Parathyroid adenoma (tissue), 2 donors: ENCODE data around the gene DNM3.
"Not testable (repeated sequence)": the region's sequence is repeated elsewhere in the genome, so short reads cannot be mapped to it uniquely, and the experiment has no call there.

ENCODE experiments used
- H2AFZ ChIP-seq: fragments of 300-600 bp; sonication (generic); one replicate; pipeline ENCODE4 v1.7.0; 2017; ENCODE audit warnings: antibody characterized with exemption, mild to moderate bottlenecking
- H3K27ac ChIP-seq: fragments of 300-600 bp; sonication (generic); one replicate; pipeline ENCODE4 v1.7.0; 2017
- H3K27me3 ChIP-seq: fragments of 300-600 bp; sonication (generic); one replicate; pipeline ENCODE4 v1.7.0; 2017; ENCODE audit warnings: low read length; ENCODE audit not compliant: control insufficient read depth, insufficient read depth
- H3K36me3 ChIP-seq: fragments of 300-600 bp; sonication (generic); one replicate; pipeline ENCODE4 v1.7.0; 2017; ENCODE audit warnings: low read length; ENCODE audit not compliant: control insufficient read depth, insufficient read depth
- H3K4me1 ChIP-seq: fragments of 300-600 bp; sonication (generic); one replicate; pipeline ENCODE4 v1.7.0; 2017; ENCODE audit warnings: control low read depth
- H3K4me2 ChIP-seq: fragments of 300-600 bp; sonication (generic); one replicate; pipeline ENCODE4 v1.7.0; 2017; ENCODE audit warnings: low read length
- H3K4me3 ChIP-seq: fragments of 300-600 bp; sonication (generic); one replicate; pipeline ENCODE4 v1.7.0; 2017; ENCODE audit warnings: low read depth, low read length
- H3K79me2 ChIP-seq: fragments of 300-600 bp; sonication (generic); one replicate; pipeline ENCODE4 v1.7.0; 2017; ENCODE audit warnings: control low read depth
- H3K9ac ChIP-seq: fragments of 300-600 bp; sonication (generic); one replicate; pipeline ENCODE4 v1.7.0; 2017; ENCODE audit warnings: mild to moderate bottlenecking
- H3K9me3 ChIP-seq: fragments of 300-600 bp; sonication (generic); one replicate; pipeline ENCODE4 v1.7.0; 2017; ENCODE audit warnings: low read length; ENCODE audit not compliant: control insufficient read depth
- TF ChIP-seq, protein P1 (sequence below): fragments of 300-600 bp; sonication (generic); IDR thresholded peaks from one replicate; pipeline ENCODE4 v1.7.0; 2017; ENCODE audit warnings: antibody characterized with exemption, mild to moderate bottlenecking
- donor health status: primary hyperparathyroidism.

The DNM3 gene

DNA sequence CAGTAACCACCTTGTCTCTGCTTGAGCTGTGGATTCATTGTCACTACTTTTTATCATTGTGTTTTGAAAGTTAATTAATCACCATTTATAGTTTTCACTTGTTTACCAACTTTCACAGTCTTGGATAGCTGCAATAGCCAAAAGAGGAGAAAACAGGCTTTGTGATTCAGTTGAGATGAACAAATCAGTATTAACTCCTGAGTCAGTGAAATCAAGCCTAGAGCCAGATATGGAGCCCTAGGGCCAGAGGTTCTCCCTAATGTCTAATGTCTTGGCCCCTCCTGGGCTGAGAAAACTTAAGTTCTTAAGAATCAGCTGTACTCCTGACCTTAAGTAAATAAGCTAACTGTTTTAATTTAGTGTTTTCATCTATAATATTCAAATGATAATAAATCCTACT lies 228.8 kb downstream of the DNM3 start:
- H3K4me3 ChIP-seq = no peak overlapping the region
- H3K9ac ChIP-seq = no peak overlapping the region
- H3K4me1 ChIP-seq = no peaks in the 10 kb centered on the region
- TF ChIP-seq, protein P1, sequence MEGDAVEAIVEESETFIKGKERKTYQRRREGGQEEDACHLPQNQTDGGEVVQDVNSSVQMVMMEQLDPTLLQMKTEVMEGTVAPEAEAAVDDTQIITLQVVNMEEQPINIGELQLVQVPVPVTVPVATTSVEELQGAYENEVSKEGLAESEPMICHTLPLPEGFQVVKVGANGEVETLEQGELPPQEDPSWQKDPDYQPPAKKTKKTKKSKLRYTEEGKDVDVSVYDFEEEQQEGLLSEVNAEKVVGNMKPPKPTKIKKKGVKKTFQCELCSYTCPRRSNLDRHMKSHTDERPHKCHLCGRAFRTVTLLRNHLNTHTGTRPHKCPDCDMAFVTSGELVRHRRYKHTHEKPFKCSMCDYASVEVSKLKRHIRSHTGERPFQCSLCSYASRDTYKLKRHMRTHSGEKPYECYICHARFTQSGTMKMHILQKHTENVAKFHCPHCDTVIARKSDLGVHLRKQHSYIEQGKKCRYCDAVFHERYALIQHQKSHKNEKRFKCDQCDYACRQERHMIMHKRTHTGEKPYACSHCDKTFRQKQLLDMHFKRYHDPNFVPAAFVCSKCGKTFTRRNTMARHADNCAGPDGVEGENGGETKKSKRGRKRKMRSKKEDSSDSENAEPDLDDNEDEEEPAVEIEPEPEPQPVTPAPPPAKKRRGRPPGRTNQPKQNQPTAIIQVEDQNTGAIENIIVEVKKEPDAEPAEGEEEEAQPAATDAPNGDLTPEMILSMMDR = no peak
- H3K27ac ChIP-seq = no peak overlapping the region
- H3K9me3 ChIP-seq = no peaks in the 10 kb centered on the region
- no peak overlapping the region for H2AFZ ChIP-seq
- no peaks in the 10 kb centered on the region for H3K79me2 ChIP-seq
- no peaks in the 10 kb centered on the region for H3K36me3 ChIP-seq
- H3K27me3 ChIP-seq = no peaks in the 10 kb centered on the region
- H3K4me2 ChIP-seq = no peak overlapping the region

DNA sequence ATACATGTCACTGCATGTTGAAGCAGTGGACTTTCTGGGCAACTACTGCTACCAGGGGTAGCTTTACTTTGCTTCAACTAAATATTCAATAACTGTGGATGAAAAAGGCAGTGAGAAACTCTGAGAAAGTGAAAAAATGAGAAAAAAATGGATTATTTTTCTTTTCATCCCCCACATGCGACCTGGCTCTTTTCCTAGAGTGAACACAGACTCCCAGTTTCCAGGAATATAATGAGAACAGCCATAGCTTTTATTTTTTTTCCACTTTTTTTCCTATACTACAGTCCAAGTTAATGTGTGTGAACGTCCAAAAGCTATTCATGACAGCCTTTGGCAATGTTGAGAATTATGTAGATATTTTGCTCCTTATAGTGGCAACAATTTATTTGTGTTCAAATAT lies 230.4 kb downstream of the DNM3 start:
- H3K9ac ChIP-seq = no peak overlapping the region
- H3K79me2 ChIP-seq = no peaks in the 10 kb centered on the region
- no peaks in the 10 kb centered on the region for H3K4me1 ChIP-seq
- TF ChIP-seq, protein P1 = no peak
- no peaks in the 10 kb centered on the region for H3K27me3 ChIP-seq
- H3K4me2 ChIP-seq = no peak overlapping the region
- H3K4me3 ChIP-seq = no peak overlapping the region
- no peak overlapping the region for H3K27ac ChIP-seq
- no peaks in the 10 kb centered on the region for H3K9me3 ChIP-seq
- no peak overlapping the region for H2AFZ ChIP-seq
- no peaks in the 10 kb centered on the region for H3K36me3 ChIP-seq

DNA sequence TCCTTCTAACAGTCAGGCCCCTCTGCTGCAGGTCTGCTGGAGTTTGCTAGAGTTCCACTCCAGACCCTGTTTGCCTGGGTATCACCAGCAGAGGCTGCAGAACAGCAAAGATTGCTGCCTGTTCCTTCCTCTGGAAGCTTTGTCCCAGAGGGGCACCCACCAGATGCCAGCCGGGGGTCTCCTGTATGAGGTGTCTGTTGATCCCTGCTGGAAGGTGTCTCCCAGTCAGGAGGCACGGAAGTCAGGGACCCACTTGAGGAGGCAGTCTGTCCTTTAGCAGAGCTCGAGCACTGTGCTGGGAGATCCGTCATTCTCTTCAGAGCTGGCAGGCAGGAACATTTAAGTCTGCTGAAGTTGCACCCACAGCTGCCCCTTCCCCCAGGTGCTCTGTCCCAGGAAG lies 238.6 kb downstream of the DNM3 start:
- not testable (repeated sequence) for H3K79me2 ChIP-seq, H3K4me1 ChIP-seq, H3K9ac ChIP-seq, H3K4me2 ChIP-seq, H3K27me3 ChIP-seq, H3K9me3 ChIP-seq, H3K27ac ChIP-seq, H3K36me3 ChIP-seq, H2AFZ ChIP-seq, H3K4me3 ChIP-seq

GRCh38 chr1:172083191-172083590 lies 241.9 kb downstream of the DNM3 start:
- TF ChIP-seq, protein P1 = no peak
- Histone ChIP-seq H3K27me3 (no peaks in the 10 kb centered on the region), H3K9ac (no peak overlapping the region), H3K27ac (no peak overlapping the region), H2AFZ (no peak overlapping the region), H3K4me3 (no peak overlapping the region), H3K79me2 (no peaks in the 10 kb centered on the region), H3K4me1 (no peaks in the 10 kb centered on the region), H3K9me3 (no peaks in the 10 kb centered on the region), H3K4me2 (no peak overlapping the region), H3K36me3 (no peaks in the 10 kb centered on the region)

DNA sequence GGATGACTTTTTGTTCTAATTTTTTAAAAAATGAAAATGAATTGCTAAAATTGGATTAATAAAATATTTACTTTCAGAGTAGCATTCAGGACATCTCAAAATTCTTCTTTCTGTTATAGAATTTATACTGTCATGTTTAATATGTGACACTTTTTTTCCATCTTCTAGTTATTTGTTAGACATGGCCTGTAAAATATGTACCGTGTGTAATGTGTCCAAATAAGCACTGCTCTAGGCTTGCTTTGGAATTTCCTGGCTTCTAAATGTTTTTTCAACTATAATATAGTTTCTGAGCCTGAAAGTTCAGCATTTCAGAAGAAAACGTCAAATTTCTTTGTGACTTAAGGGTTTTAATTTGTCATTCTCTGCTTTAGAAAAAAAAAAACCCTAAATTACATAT lies 243.6 kb downstream of the DNM3 start:
- no peaks in the 10 kb centered on the region for H3K79me2 ChIP-seq
- H3K4me3 ChIP-seq = no peak overlapping the region
- no peaks in the 10 kb centered on the region for H3K9me3 ChIP-seq
- H3K4me1 ChIP-seq = no peaks in the 10 kb centered on the region
- TF ChIP-seq, protein P1 = no peak
- H3K36me3 ChIP-seq = no peaks in the 10 kb centered on the region
- H3K9ac ChIP-seq = no peak overlapping the region
- H3K27ac ChIP-seq = no peak overlapping the region
- no peaks in the 10 kb centered on the region for H3K27me3 ChIP-seq
- no peak overlapping the region for H3K4me2 ChIP-seq
- no peak overlapping the region for H2AFZ ChIP-seq
